ENCODE results near the gene GPHN.

Gene GPHN

GRCh38 chr14:66965831-66966230 lies 457.9 kb downstream of the GPHN start:
- H3K36me3 ChIP-seq, result no peaks in the 10 kb centered on the region
- no peaks in the 10 kb centered on the region for H3K9me3 ChIP-seq
- no peak for TF ChIP-seq CTCF (IDR thresholded peaks at IDR 0.05)
- no peaks in the 10 kb centered on the region for H3K4me1 ChIP-seq (ENCODE audit: control insufficient read depth in 1 of 2, insufficient read depth in 1 of 2, low read depth in 1 of 2, low read length in 1 of 2)
- H3K4me3 ChIP-seq (ENCODE audit: low read depth in 1 of 2, low read length in 1 of 2), result no peak overlapping the region
- H3K27ac ChIP-seq, result no peak overlapping the region
- no peaks in the 10 kb centered on the region for H3K27me3 ChIP-seq

- peaks cover 0 to 6% of the 10 kb centered on the region in 2 experiments for H3K4me1 ChIP-seq (ENCODE audit: control insufficient read depth in 1 of 2, insufficient read depth in 1 of 2, low read depth in 1 of 2, low read length in 1 of 2)
- no peak for TF ChIP-seq CTCF (IDR thresholded peaks at IDR 0.05)
- H3K27me3 ChIP-seq, result no peaks in the 10 kb centered on the region
- H3K27ac ChIP-seq, result no peak overlapping the region
- H3K36me3 ChIP-seq, result no peaks in the 10 kb centered on the region
- no peak overlapping the region for H3K4me3 ChIP-seq (ENCODE audit: low read depth in 1 of 2, low read length in 1 of 2)
- no peaks in the 10 kb centered on the region for H3K9me3 ChIP-seq
Measured at GRCh38 chr14:66972469-66972868, 464.5 kb downstream of the GPHN start.

GRCh38 chr14:66974397-66975025 lies 466.6 kb downstream of the GPHN start:
- no peak for TF ChIP-seq CTCF (IDR thresholded peaks at IDR 0.05)
- Histone ChIP-seq H3K27me3 (no peaks in the 10 kb centered on the region), H3K36me3 (no peaks in the 10 kb centered on the region), H3K27ac (no peak overlapping the region), H3K4me3 (ENCODE audit: low read depth in 1 of 2, low read length in 1 of 2) (no peak overlapping the region), H3K9me3 (no peaks in the 10 kb centered on the region), H3K4me1 (ENCODE audit: control insufficient read depth in 1 of 2, insufficient read depth in 1 of 2, low read depth in 1 of 2, low read length in 1 of 2) (peaks cover 0 to 6% of the 10 kb centered on the region in 2 experiments)

GRCh38 chr14:66975251-66975650 lies 467.3 kb downstream of the GPHN start:
- H3K27me3 ChIP-seq, result no peaks in the 10 kb centered on the region
- TF ChIP-seq CTCF (IDR thresholded peaks at IDR 0.05), result no peak
- no peak overlapping the region for H3K27ac ChIP-seq
- H3K9me3 ChIP-seq, result no peaks in the 10 kb centered on the region
- H3K4me1 ChIP-seq (ENCODE audit: control insufficient read depth in 1 of 2, insufficient read depth in 1 of 2, low read depth in 1 of 2, low read length in 1 of 2), result peaks cover 0 to 6% of the 10 kb centered on the region in 2 experiments
- H3K36me3 ChIP-seq, result no peaks in the 10 kb centered on the region
- H3K4me3 ChIP-seq (ENCODE audit: low read depth in 1 of 2, low read length in 1 of 2), result no peak overlapping the region

- no peaks in the 10 kb centered on the region for H3K36me3 ChIP-seq
- no peak for TF ChIP-seq CTCF (IDR thresholded peaks at IDR 0.05)
- peaks cover 0 to 6% of the 10 kb centered on the region in 2 experiments for H3K4me1 ChIP-seq (ENCODE audit: control insufficient read depth in 1 of 2, insufficient read depth in 1 of 2, low read depth in 1 of 2, low read length in 1 of 2)
- H3K27ac ChIP-seq, result no peak overlapping the region
- no peaks in the 10 kb centered on the region for H3K9me3 ChIP-seq
- H3K4me3 ChIP-seq (ENCODE audit: low read depth in 1 of 2, low read length in 1 of 2), result no peak overlapping the region
- no peaks in the 10 kb centered on the region for H3K27me3 ChIP-seq
Measured at GRCh38 chr14:66979101-66979974, 471.4 kb downstream of the GPHN start.
